PC-3 (cell line): Measurements from ENCODE around the gene VAT1L.

Experiments
- CTCF ChIP-seq: fragments of 300-600 bp; sonication (generic); conservative IDR thresholded peaks from 2 replicates; pipeline ENCODE4 v1.5.1; 2017; ENCODE audit warnings: antibody characterized with exemption, low read depth, mild to moderate bottlenecking, low read length
- EZH2 ChIP-seq: fragments of 300-600 bp; sonication (generic); IDR thresholded peaks from one replicate; pipeline ENCODE4 v1.6.1; 2017; ENCODE audit warnings: antibody characterized with exemption, mild to moderate bottlenecking, low read length; ENCODE audit not compliant: unreplicated experiment
- EZH2phosphoT487 ChIP-seq: fragments of 300-600 bp; sonication (generic); IDR thresholded peaks from 2 replicates; pipeline ENCODE4 v1.6.1; 2018; ENCODE audit warnings: mild to moderate bottlenecking, antibody characterized with exemption, low read length, borderline replicate concordance

GRCh38 chr16:77913738-77914253, 125.4 kb downstream of the VAT1L start:
- TF ChIP-seq CTCF (no peak), EZH2 (no peak), EZH2phosphoT487 (no peak)
